Measurements from ENCODE around the gene BSDC1.

The BSDC1 gene

GRCh38 chr1:32335790-32336590 is 58.3 kb downstream of the BSDC1 start, which contains the start of gene MARCKSL1:
TSS of gene MARCKSL1 (minus strand) at chr1:32336233. CDS start at chr1:32336033, 200 bp downstream.
- no peak for FAIRE-seq

GRCh38 chr1:32335535-32335789 is 58.8 kb downstream of the BSDC1 start:
- no peak for FAIRE-seq

GRCh38 chr1:32334864-32335534 is 59.2 kb downstream of the BSDC1 start:
- FAIRE-seq, result no peak

- no peak for FAIRE-seq
Observed at GRCh38 chr1:32334274-32334861, 59.9 kb downstream of the BSDC1 start.

GRCh38 chr1:32333251-32333963 is 60.8 kb downstream of the BSDC1 start:
- no peak for FAIRE-seq

GRCh38 chr1:32332290-32333079 is 61.8 kb downstream of the BSDC1 start:
- FAIRE-seq, result no peak

- FAIRE-seq, result no peak
Observed at GRCh38 chr1:32331549-32331948, 62.7 kb downstream of the BSDC1 start.

- no peak for FAIRE-seq
Observed at GRCh38 chr1:32330558-32331151, 63.6 kb downstream of the BSDC1 start.

GRCh38 chr1:32329931-32330466 is 64.2 kb downstream of the BSDC1 start:
- FAIRE-seq, result no peak

- FAIRE-seq, result no peak
Observed at GRCh38 chr1:32327204-32327603, 67.0 kb downstream of the BSDC1 start.

GRCh38 chr1:32321712-32322291 is 72.4 kb downstream of the BSDC1 start:
- no peak for FAIRE-seq

GRCh38 chr1:32318127-32318869 is 75.9 kb downstream of the BSDC1 start:
- FAIRE-seq, result no peak

- FAIRE-seq, result no peak
Observed at GRCh38 chr1:32316903-32317277, 77.4 kb downstream of the BSDC1 start.

Data from A204.1 (cell line).